ENCODE measurements around the gene CAMK2A.

DNA sequence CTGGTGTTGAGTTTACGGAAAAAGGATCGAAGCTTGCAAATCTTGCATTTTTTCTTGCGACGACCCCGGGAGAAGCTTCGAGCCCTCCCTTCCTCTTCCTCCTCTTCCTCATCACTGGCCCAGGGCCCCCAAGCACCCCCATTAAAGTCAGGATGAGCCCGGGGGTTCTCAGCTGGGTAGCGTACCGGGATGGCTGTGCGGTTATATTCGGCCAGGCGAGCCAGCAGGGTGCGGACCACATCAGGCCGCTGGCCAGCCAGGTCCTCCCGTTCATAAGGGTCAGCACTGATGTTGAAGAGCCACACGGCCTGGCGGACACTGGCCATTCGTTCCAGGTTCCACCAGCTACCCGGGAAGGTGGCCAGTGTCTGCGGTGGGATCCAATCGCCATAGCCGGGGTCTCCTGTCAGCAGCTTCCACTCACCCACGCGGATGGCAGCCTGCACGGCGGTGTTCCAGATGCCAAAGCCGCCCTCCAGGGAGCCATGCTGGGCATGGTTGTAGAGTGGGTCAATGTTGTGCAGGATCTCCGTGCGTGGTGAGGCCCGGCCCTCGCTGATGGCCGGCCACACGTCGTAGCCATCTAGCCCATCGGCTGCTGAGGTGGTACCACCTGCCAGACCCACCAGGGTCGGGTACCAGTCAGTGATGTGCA, 7.8 kb upstream of the CAMK2A start:
- TF ChIP-seq CTCF (optimal IDR thresholded peaks at IDR 0.05 in 1 of 3, IDR thresholded peaks at IDR 0.05 in 1 of 3, conservative IDR thresholded peaks at IDR 0.05 in 1 of 3; ENCODE audit: extremely low read depth in 1 of 3, insufficient read depth in 2 of 3, low read length in 3 of 3) (no peak), EZH2 (IDR thresholded peaks at IDR 0.05; ENCODE audit: low read length) (no peak)
